Measurements from ENCODE around the gene PAXX. TPM values are rescaled to one million over a fixed set of nuclear protein-coding genes. Genes with fewer than 3 reads are reported as not detected.
A peak's percentile ranks its signal among the peaks of the same experiment; 100 is the strongest.

PAXX gene
- 27.3 TPM for polyA plus RNA-seq (2013, experiment 1 of 2)
- polyA plus RNA-seq (2013, experiment 2 of 2): 26.3 TPM

GRCh38 chr9:136991993-136992818 is at the start of gene PAXX:
Gene PAXX (plus strand): TSS chr9:136992422. CDS start chr9:136992444, 22 bp downstream.
- H3K18ac ChIP-seq (ENCODE audit: low read depth in 1 of 2, low read length in 2 of 2): peak within 1 kb of the TSS; percentile 77 to 80
- H3K27ac ChIP-seq (ENCODE audit: low read length, poor library complexity, severe bottlenecking): no peak within 1 kb of the TSS
- peak within 1 kb of the TSS in 1 of 2 experiments; percentile 9 for H3K14ac ChIP-seq (ENCODE audit: low read length in 2 of 2)
- WGBS: under 1% methylated on average over 56 of the region's 92 CpGs
- peak within 1 kb of the TSS; percentile 54 for H2BK120ac ChIP-seq (ENCODE audit: low read depth, low read length)
- DNase-seq: peak; percentile 88
- H2BK12ac ChIP-seq (ENCODE audit: low read length in 2 of 2): no peak within 1 kb of the TSS
- H4K91ac ChIP-seq (ENCODE audit: low read length): peak within 1 kb of the TSS; percentile 81
- no peaks in the 10 kb centered on the region for H3K9me3 ChIP-seq (ENCODE audit: control insufficient read depth, low read length)
- H3K9ac ChIP-seq (ENCODE audit: low read length): peak within 1 kb of the TSS; percentile 81
- H2BK5ac ChIP-seq (ENCODE audit: low read depth, low read length, poor library complexity, severe bottlenecking): no peak within 1 kb of the TSS
- no peak within 1 kb of the TSS for H2AFZ ChIP-seq (ENCODE audit: low read depth, low read length)
- H3K23ac ChIP-seq (ENCODE audit: low read length in 2 of 2): no peak within 1 kb of the TSS
- peaks cover 35% of the 10 kb centered on the region for H3K4me1 ChIP-seq (ENCODE audit: control insufficient read depth, insufficient read depth, low read depth, low read length)
- peak within 1 kb of the TSS; percentile 78 to 87 for H3K4me3 ChIP-seq (ENCODE audit: insufficient read depth in 1 of 2, low read depth in 1 of 2, low read length in 2 of 2)
- peaks cover 15% of the 10 kb centered on the region for H3K79me1 ChIP-seq (replicated peaks; ENCODE audit: low read length, poor library complexity, severe bottlenecking)
- peaks cover 0 to 4% of the 10 kb centered on the region in 2 experiments for H3K27me3 ChIP-seq (ENCODE audit: control insufficient read depth in 1 of 2, insufficient read depth in 1 of 2, low read length in 2 of 2)
- peak within 1 kb of the TSS; percentile 68 for H3K4me2 ChIP-seq (ENCODE audit: low read length, poor library complexity, severe bottlenecking)
- no peak within 1 kb of the TSS for H2AK5ac ChIP-seq (ENCODE audit: low read length, severe bottlenecking)
- peaks cover 0 to 28% of the 10 kb centered on the region in 2 experiments for H3K36me3 ChIP-seq (ENCODE audit: control insufficient read depth in 1 of 2, insufficient read depth in 2 of 2, low read depth in 1 of 2, low read length in 2 of 2)
- peak within 1 kb of the TSS; percentile 90 for H4K8ac ChIP-seq (ENCODE audit: low read length)
- peak within 1 kb of the TSS; percentile 82 for H2BK15ac ChIP-seq (ENCODE audit: low read depth, poor library complexity, severe bottlenecking)
- peak within 1 kb of the TSS in 1 of 2 experiments; percentile 78 for H3K4ac ChIP-seq (ENCODE audit: low read depth in 1 of 2, low read length in 2 of 2)

- no peak overlapping the region for H2AFZ ChIP-seq (ENCODE audit: low read depth, low read length)
- WGBS: 90% methylated on average over 16 of the region's 16 CpGs
- no peak overlapping the region for H4K8ac ChIP-seq (ENCODE audit: low read length)
Observed at GRCh38 chr9:136942881-136943230, 49.4 kb upstream of the PAXX start.

GRCh38 chr9:136943291-136944211 is 48.7 kb upstream of the PAXX start:
- Histone ChIP-seq H2BK5ac (ENCODE audit: low read depth, low read length, poor library complexity, severe bottlenecking) (peak overlapping the region; percentile 9), H2BK120ac (ENCODE audit: low read depth, low read length) (peak overlapping the region; percentile 83), H3K4ac (ENCODE audit: low read depth in 1 of 2, low read length in 2 of 2) (peak overlapping the region; percentile 67 to 97), H2AFZ (ENCODE audit: low read depth, low read length) (no peak overlapping the region), H3K23ac (ENCODE audit: low read length in 2 of 2) (peak overlapping the region; percentile 79 to 97), H3K27ac (ENCODE audit: low read length, poor library complexity, severe bottlenecking) (no peak overlapping the region), H2BK12ac (ENCODE audit: low read length in 2 of 2) (peak overlapping the region in 1 of 2 experiments; percentile 70), H3K4me2 (ENCODE audit: low read length, poor library complexity, severe bottlenecking) (peak overlapping the region; percentile 69), H4K91ac (ENCODE audit: low read length) (peak overlapping the region; percentile 95), H3K79me1 (replicated peaks; ENCODE audit: low read length, poor library complexity, severe bottlenecking) (peaks cover 25% of the 10 kb centered on the region), H3K9ac (ENCODE audit: low read length) (peak overlapping the region; percentile 92), H2BK15ac (ENCODE audit: low read depth, poor library complexity, severe bottlenecking) (no peak overlapping the region), H3K18ac (ENCODE audit: low read depth in 1 of 2, low read length in 2 of 2) (peak overlapping the region; percentile 88 to 95), H4K8ac (ENCODE audit: low read length) (peak overlapping the region; percentile 53), H3K4me3 (ENCODE audit: insufficient read depth in 1 of 2, low read depth in 1 of 2, low read length in 2 of 2) (peak overlapping the region; percentile 89 to 90), H3K14ac (ENCODE audit: low read length in 2 of 2) (peak overlapping the region in 1 of 2 experiments; percentile 98), H3K9me3 (ENCODE audit: control insufficient read depth, low read length) (no peaks in the 10 kb centered on the region), H3K36me3 (ENCODE audit: control insufficient read depth in 1 of 2, insufficient read depth in 2 of 2, low read depth in 1 of 2, low read length in 2 of 2) (peaks cover 41 to 49% of the 10 kb centered on the region in 2 experiments), H2AK5ac (ENCODE audit: low read length, severe bottlenecking) (no peak overlapping the region), H3K27me3 (ENCODE audit: control insufficient read depth in 1 of 2, insufficient read depth in 1 of 2, low read length in 2 of 2) (no peaks in the 10 kb centered on the region), H3K4me1 (ENCODE audit: control insufficient read depth, insufficient read depth, low read depth, low read length) (peaks cover 30% of the 10 kb centered on the region)
- no peak for DNase-seq
- 29% methylated on average over 51 of the region's 61 CpGs for WGBS

More at GRCh38 chr9:136942881-136943230, 49.4 kb upstream of the PAXX start:
- Histone ChIP-seq H3K9ac (ENCODE audit: low read length) (peak overlapping the region; percentile 92), H3K4ac (ENCODE audit: low read depth in 1 of 2, low read length in 2 of 2) (no peak overlapping the region), H3K18ac (ENCODE audit: low read depth in 1 of 2, low read length in 2 of 2) (no peak overlapping the region), H4K91ac (ENCODE audit: low read length) (no peak overlapping the region), H2AK5ac (ENCODE audit: low read length, severe bottlenecking) (no peak overlapping the region), H3K14ac (ENCODE audit: low read length in 2 of 2) (no peak overlapping the region), H3K79me1 (replicated peaks; ENCODE audit: low read length, poor library complexity, severe bottlenecking) (peaks cover 26% of the 10 kb centered on the region), H2BK12ac (ENCODE audit: low read length in 2 of 2) (no peak overlapping the region), H2BK5ac (ENCODE audit: low read depth, low read length, poor library complexity, severe bottlenecking) (no peak overlapping the region), H2BK15ac (ENCODE audit: low read depth, poor library complexity, severe bottlenecking) (peak overlapping the region; percentile 13), H3K9me3 (ENCODE audit: control insufficient read depth, low read length) (no peaks in the 10 kb centered on the region), H3K4me2 (ENCODE audit: low read length, poor library complexity, severe bottlenecking) (peak overlapping the region; percentile 69), H3K27ac (ENCODE audit: low read length, poor library complexity, severe bottlenecking) (no peak overlapping the region), H3K27me3 (ENCODE audit: control insufficient read depth in 1 of 2, insufficient read depth in 1 of 2, low read length in 2 of 2) (no peaks in the 10 kb centered on the region), H2BK120ac (ENCODE audit: low read depth, low read length) (no peak overlapping the region), H3K4me3 (ENCODE audit: insufficient read depth in 1 of 2, low read depth in 1 of 2, low read length in 2 of 2) (peak overlapping the region; percentile 89 to 90), H3K36me3 (ENCODE audit: control insufficient read depth in 1 of 2, insufficient read depth in 2 of 2, low read depth in 1 of 2, low read length in 2 of 2) (peaks cover 41 to 53% of the 10 kb centered on the region in 2 experiments), H3K23ac (ENCODE audit: low read length in 2 of 2) (no peak overlapping the region), H3K4me1 (ENCODE audit: control insufficient read depth, insufficient read depth, low read depth, low read length) (peaks cover 27% of the 10 kb centered on the region)
- no peak for DNase-seq

Data from mesenchymal stem cell (in vitro differentiated cells and primary cell).